ENCODE measurements around the gene DNAH12. TPM values are rescaled to one million over a fixed set of nuclear protein-coding genes. Genes with fewer than 3 reads are reported as not detected.

Gene DNAH12
- under 0.01 TPM in 2 replicates for total RNA-seq

GRCh38 chr3:57544181-57545125, at the start of gene DNAH12:
DNAH12 (minus strand) TSS chr3:57544344; CDS start chr3:57542870, 1,474 bp downstream.

GRCh38 chr3:57555738-57556458, 11.8 kb upstream of the DNAH12 start, which contains the start of gene PDE12:
PDE12 (plus strand) TSS chr3:57556274; CDS start chr3:57556380, 106 bp downstream.

DNA sequence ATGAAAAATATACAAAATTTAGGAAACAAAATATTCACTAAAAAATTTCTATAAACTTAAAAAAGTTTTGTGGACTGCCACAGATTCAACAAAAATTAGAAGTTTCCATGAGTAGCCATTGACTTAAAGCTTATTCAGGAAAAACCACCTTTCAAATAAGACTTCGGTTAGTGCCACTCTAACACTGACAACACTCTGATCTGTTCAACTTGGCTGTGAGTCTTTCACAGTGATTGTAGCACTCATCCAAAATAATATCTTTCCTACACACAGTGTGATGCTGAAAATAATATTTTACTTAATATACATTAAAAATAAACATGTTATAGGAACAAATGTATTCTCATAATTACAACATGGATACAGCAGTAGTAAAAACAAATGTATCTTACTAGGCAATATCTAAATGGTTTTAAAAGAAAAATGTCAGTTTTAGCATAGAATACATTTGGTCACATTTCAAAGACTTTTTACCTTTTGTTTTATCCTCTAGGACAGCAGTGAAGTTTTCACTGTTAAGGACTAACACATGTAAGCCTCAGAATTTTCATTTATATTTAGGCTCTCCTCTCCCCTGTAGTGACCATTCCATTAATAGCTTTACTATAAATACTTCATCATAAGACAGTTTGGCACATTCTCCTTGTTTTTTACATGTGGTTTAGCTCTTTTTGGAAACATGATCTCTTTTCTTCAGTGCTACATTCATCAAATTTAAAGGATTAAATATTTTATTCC, 251.8 kb downstream of the DNAH12 start, which contains the start of gene ASB14:
TSS of gene ASB14 (minus strand) at position 527 of the 738 bp plus-strand sequence. CDS start 652 bp downstream, outside the sequence.

Other genes starting within 250 kb of the DNAH12 start
- 9.6 and 11.6 TPM in 2 replicates for gene PDE12, start 11.9 kb upstream of the DNAH12 start, total RNA-seq
- 105 and 135 TPM in 2 replicates for gene ARF4, start 53.0 kb upstream of the DNAH12 start, total RNA-seq
- gene DENND6A, start 148.7 kb upstream of the DNAH12 start, total RNA-seq, result 25.1 and 29.9 TPM in 2 replicates
- 29.5 and 32.7 TPM in 2 replicates for gene SLMAP, start 212.0 kb upstream of the DNAH12 start, total RNA-seq